A549 (cell line): Measurements from ENCODE around the gene SYT1. TPM values are rescaled to one million over a fixed set of nuclear protein-coding genes. Genes with fewer than 3 reads are reported as not detected.

ENCODE experiments used
- BCL3 ChIP-seq: fragments of >200 bp; sonication (Bioruptor Twin); formaldehyde crosslinking; IDR thresholded peaks from 3 replicates; pipeline ENCODE4 v1.6.1; 2016
- E2F6 ChIP-seq: IDR thresholded peaks from 2 replicates; pipeline ENCODE4 v1.6.1; 2012; ENCODE audit warnings: low read depth, borderline replicate concordance
- EHF ChIP-seq: fragments of 250-450 bp; sonication (Bioruptor Pico); IDR thresholded peaks from 2 replicates; pipeline ENCODE4 v1.5.0; 2020; ENCODE audit warnings: mild to moderate bottlenecking
- ELK1 ChIP-seq: fragments of 150-350 bp; IDR thresholded peaks from 2 replicates; pipeline ENCODE4 v1.6.1; 2014; ENCODE audit warnings: low read depth, mild to moderate bottlenecking, low read length
- ESRRA ChIP-seq: fragments of 150-350 bp; IDR thresholded peaks from 2 replicates; pipeline ENCODE4 v1.6.1; 2014; ENCODE audit warnings: mild to moderate bottlenecking, low read length, borderline replicate concordance
- FOSB ChIP-seq: fragments of 250-450 bp; sonication (Bioruptor Pico); IDR thresholded peaks from 2 replicates; pipeline ENCODE4 v1.5.0; 2020; ENCODE audit warnings: mild to moderate bottlenecking, moderate library complexity
- FOXS1 ChIP-seq: fragments of 250-450 bp; sonication (Bioruptor Pico); IDR thresholded peaks from 2 replicates; pipeline ENCODE4 v1.5.0; 2020; ENCODE audit warnings: mild to moderate bottlenecking, moderate library complexity
- GATA3 ChIP-seq: IDR thresholded peaks from 2 replicates; pipeline ENCODE4 v1.6.1; 2012; ENCODE audit warnings: borderline replicate concordance
- HOXB13 ChIP-seq: fragments of 250-450 bp; sonication (Bioruptor Pico); IDR thresholded peaks from 2 replicates; pipeline ENCODE4 v1.5.0; 2020; ENCODE audit warnings: low read depth, mild to moderate bottlenecking, moderate library complexity
- HOXB5 ChIP-seq: fragments of 250-450 bp; sonication (Bioruptor Pico); IDR thresholded peaks from 2 replicates; pipeline ENCODE4 v1.5.0; 2020; ENCODE audit warnings: mild to moderate bottlenecking, moderate library complexity
- JUNB ChIP-seq: fragments of >200 bp; sonication (Bioruptor Twin); formaldehyde crosslinking; IDR thresholded peaks from 2 replicates; pipeline ENCODE4 v1.6.1; 2016
- KDM5A ChIP-seq: fragments of 200-600 bp; sonication (generic); IDR thresholded peaks from 2 replicates; pipeline ENCODE4 v1.6.1; 2016; ENCODE audit warnings: antibody characterized with exemption, mild to moderate bottlenecking
- MAFK ChIP-seq: fragments of 450-650 bp; IDR thresholded peaks from 2 replicates; pipeline ENCODE4 v1.6.1; 2014; ENCODE audit not compliant: partially characterized antibody
- MAZ ChIP-seq: fragments of 150-350 bp; IDR thresholded peaks from 2 replicates; pipeline ENCODE4 v1.6.1; 2014; ENCODE audit warnings: antibody characterized with exemption, low read depth, low read length, borderline replicate concordance
- POLR2A ChIP-seq: IDR thresholded peaks from 2 replicates; pipeline ENCODE4 v1.6.1; 2012; ENCODE audit warnings: mild to moderate bottlenecking, low read length
- RCOR1 ChIP-seq: fragments of 150-350 bp; IDR thresholded peaks from 2 replicates; pipeline ENCODE4 v1.6.1; 2014; ENCODE audit warnings: antibody characterized with exemption, low read length, low read depth
- REST ChIP-seq: fragments of 200-600 bp; sonication (generic); IDR thresholded peaks from 2 replicates; pipeline ENCODE4 v1.6.1; 2016; ENCODE audit warnings: antibody characterized with exemption, mild to moderate bottlenecking, moderate library complexity
- RNF2 ChIP-seq: fragments of 200-600 bp; sonication (generic); IDR thresholded peaks from 2 replicates; pipeline ENCODE4 v1.6.1; 2016; ENCODE audit warnings: low read depth, mild to moderate bottlenecking, antibody characterized with exemption, moderate library complexity, borderline replicate concordance
- SREBF2 ChIP-seq: fragments of 450-650 bp; IDR thresholded peaks from 2 replicates; pipeline ENCODE4 v1.6.1; 2014; ENCODE audit warnings: mild to moderate bottlenecking, moderate library complexity
- USF2 ChIP-seq: fragments of 450-650 bp; IDR thresholded peaks from 2 replicates; pipeline ENCODE4 v1.6.1; 2014; ENCODE audit warnings: antibody characterized with exemption
- ZFP36 ChIP-seq: fragments of 450-650 bp; IDR thresholded peaks from 2 replicates; pipeline ENCODE4 v1.6.1; 2014; ENCODE audit warnings: borderline replicate concordance; ENCODE audit not compliant: partially characterized antibody
- polyA plus RNA-seq, 4 experiments: library from polyadenylated mRNA; depleted of rRNA in 3 of 4; stranded (reverse); fragments of >200 nt; fragmentation: RNase III in 1 of 4; extraction: RNeasy Plus Mini Kit Qiagen cat#74134 plus additional on column Dnase treatment in 1 of 4; gene quantifications; 2 replicates in 3 of 4; 3 replicates in 1 of 4; pipeline ENCODE4 v1.2.3, GENCODE V29; 2011 to 2017

Gene SYT1
- polyA plus RNA-seq, 2 of the 4 experiments (the other 2 are of a cell fraction) = 11.7 to 39.6 TPM

- TF ChIP-seq MAZ = no peak
- 0 out of 3 replicates have a peak, but pooled peaks have one; percentile 13 for TF ChIP-seq BCL3
- no peak for TF ChIP-seq RCOR1
- no peak for TF ChIP-seq MAFK
- TF ChIP-seq FOXS1 (CRISPR knock-in tag) = no peak
- peak; percentile 71; the same call in 1 of the 2 replicates for TF ChIP-seq GATA3
- no peak for TF ChIP-seq EHF (CRISPR knock-in tag)
- TF ChIP-seq ZFP36 = no peak
- TF ChIP-seq E2F6 = no peak
- no peak; the same call in 1 of the 2 replicates for TF ChIP-seq HOXB5 (CRISPR knock-in tag)
- TF ChIP-seq RNF2 = no peak
- no peak for TF ChIP-seq ELK1
- TF ChIP-seq SREBF2 = no peak
- no peak for TF ChIP-seq POLR2A
- TF ChIP-seq HOXB13 (CRISPR knock-in tag) = no peak
- TF ChIP-seq KDM5A = no peak
- TF ChIP-seq REST = no peak
- no peak for TF ChIP-seq ESRRA
- TF ChIP-seq USF2 = no peak
- no peak for TF ChIP-seq FOSB
- peak; percentile 67 for TF ChIP-seq JUNB
These were observed 63.9 kb downstream of the SYT1 start (continued) for GRCh38 chr12:78928200-78929074.
